GM21825 (cell line): ENCODE data around the gene MCM5.
"Not testable (repeated sequence)": the region's sequence is repeated elsewhere in the genome, so short reads cannot be mapped to it uniquely, and the experiment has no call there.

Source experiments
- ATAC-seq: cut with Tn5 transposase; IDR thresholded peaks from one replicate; pipeline ENCODE4 v1.9.1; 2021; ENCODE audit warnings: mild to moderate bottlenecking, moderate library complexity; ENCODE audit not compliant: unreplicated experiment

The MCM5 gene

GRCh38 chr22:35378621-35379020 lies 21.3 kb upstream of the MCM5 start:
- no peak for ATAC-seq

- ATAC-seq: no peak
Measured at GRCh38 chr22:35379146-35379993, 20.6 kb upstream of the MCM5 start.

DNA sequence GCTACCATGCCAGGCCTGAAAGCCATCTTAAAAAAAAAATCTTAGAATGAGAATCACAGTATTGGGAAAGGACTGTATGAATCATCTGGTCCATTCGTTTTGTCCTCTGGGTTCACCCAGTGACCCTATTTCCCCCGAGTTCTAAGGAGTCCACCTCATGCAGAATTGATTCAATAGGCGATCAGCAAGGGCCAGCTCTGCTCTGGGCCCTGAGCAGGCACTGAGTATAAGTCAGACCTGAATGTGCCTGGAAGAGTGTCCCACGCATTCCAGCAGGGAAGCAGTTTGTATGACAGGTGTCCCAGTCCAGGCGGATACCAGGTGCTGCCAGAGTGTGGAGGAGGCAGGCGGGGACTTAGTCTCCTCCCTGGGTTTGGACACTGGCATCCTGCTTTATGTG lies 19.9 kb upstream of the MCM5 start:
- no peak for ATAC-seq

- peak; percentile 45 for ATAC-seq
Measured at GRCh38 chr22:35380537-35381423, 19.2 kb upstream of the MCM5 start, which contains the start of gene HMOX1. Gene HMOX1, plus strand, starts transcription at chr22:35381096. Its CDS starts 78 bp downstream, at chr22:35381174.

- no peak for ATAC-seq
Measured at GRCh38 chr22:35381424-35382009, 18.4 kb upstream of the MCM5 start.

DNA sequence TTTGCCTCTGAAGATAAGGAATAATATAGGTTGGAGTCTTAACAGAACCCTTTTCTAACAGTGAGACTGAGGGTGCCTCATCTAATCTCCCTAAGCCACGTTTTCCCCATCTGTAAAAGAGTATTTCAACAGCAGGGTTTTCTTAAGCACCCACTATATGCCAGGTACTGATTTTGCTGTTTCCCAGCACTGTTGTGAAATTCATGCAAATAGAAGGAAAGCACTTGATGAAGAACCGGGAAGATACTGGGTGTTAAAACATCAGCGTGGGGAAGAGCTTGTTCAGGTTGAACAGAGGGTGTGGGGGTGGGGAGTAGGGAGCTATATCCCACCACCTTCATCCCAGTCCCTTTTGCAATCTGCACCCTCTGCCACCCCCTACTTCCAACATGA lies 16.3 kb upstream of the MCM5 start:
- no peak for ATAC-seq

GRCh38 chr22:35384527-35384926 lies 15.4 kb upstream of the MCM5 start:
- ATAC-seq: no peak

DNA sequence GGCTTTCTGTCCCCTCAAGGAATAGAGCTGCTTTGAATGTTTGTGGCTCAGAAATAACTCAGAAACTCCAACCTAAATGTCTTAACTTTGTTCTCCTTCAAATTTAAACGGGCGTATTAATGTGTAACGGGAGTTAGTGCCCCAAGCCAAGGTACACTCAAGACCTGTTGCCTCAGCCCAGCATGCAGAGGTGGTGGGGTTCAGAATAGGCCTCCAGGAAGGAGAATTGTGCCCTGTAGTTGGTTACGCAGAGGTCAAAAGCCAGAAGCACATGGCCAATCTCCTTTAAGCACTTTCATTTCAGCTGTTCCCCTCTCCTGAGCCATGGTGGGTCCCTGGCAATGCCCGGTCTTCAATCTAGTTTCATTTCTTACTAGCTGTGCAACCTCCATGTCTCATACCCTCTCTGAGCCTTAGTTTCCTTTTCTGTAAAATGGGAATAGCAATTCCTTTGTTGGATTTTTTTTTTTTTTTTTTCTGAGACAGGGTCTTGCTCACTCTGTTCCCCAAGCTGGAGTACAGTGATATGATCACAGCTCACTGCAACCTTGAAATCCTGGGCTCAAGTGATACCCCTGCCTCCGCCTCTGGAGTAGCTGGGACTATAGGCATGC lies 14.9 kb upstream of the MCM5 start:
- no peak for ATAC-seq

GRCh38 chr22:35386670-35387288 lies 13.2 kb upstream of the MCM5 start:
- no peak for ATAC-seq

GRCh38 chr22:35390933-35391332 lies 9.0 kb upstream of the MCM5 start:
- no peak for ATAC-seq

DNA sequence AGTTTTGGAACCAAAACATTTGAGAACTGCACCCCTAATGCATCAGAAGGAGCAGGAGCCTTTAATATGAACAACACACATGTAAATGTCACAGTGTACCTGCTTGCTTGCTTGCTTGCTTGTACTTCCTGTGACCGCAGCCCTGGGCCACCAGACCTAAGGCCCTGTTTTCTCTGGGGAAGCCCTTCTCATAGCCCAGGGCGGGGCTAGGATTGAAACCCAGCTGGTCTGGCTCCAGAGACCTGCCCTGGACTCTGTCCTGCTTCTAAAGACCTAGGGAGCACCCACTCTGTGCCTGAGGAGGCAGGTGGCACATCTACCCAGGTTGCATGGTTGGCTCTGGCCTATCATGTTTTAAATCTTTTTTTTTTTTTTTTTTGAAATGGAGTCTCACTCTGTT lies 7.6 kb upstream of the MCM5 start:
- ATAC-seq: no peak

DNA sequence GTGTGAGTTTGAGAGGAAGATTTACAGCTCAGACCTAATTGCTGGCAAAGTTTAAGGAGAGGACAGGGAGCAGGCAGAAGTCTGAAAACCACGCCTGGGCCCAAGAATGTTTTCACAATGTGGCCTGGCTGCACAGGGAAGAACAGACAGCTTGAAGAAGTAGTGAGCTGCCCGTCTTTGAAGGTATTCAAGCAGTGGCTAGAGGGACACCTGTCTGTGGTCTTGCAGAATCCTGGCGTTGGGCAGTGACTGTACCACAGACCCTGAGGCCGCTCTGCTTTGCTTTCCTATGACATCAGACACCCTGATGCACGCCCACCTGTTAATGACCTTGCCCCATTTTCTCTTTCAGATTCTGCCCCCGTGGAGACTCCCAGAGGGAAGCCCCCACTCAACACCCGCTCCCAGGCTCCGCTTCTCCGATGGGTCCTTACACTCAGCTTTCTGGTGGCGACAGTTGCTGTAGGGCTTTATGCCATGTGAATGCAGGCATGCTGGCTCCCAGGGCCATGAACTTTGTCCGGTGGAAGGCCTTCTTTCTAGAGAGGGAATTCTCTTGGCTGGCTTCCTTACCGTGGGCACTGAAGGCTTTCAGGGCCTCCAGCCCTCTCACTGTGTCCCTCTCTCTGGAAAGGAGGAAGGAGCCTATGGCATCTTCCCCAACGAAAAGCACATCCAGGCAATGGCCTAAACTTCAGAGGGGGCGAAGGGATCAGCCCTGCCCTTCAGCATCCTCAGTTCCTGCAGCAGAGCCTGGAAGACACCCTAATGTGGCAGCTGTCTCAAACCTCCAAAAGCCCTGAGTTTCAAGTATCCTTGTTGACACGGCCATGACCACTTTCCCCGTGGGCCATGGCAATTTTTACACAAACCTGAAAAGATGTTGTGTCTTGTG lies 6.6 kb upstream of the MCM5 start:
- ATAC-seq: no peak

- ATAC-seq: no peak
Measured at GRCh38 chr22:35394011-35394312, 6.0 kb upstream of the MCM5 start.

- no peak for ATAC-seq
Measured at GRCh38 chr22:35394810-35395563, 5.0 kb upstream of the MCM5 start.

DNA sequence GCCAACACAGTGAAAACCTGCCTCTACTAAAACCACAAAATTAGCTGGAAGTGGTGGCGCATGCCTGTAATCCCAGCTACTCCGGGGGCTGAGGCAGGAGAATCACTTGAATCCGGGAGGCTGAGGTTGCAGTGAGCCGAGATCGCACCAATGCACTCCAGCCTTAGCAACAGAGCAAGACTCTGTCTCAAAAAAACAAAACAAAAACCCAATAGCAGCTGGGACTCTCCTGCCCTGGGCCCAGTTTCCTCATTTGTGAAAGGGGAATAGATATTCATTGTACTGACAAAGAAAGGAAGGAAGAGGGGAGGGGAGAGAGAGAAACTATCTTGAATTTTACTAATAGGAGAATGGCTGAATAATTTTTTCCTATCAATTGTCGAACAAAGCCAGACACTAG lies 3.3 kb upstream of the MCM5 start:
- ATAC-seq: not testable (repeated sequence)

DNA sequence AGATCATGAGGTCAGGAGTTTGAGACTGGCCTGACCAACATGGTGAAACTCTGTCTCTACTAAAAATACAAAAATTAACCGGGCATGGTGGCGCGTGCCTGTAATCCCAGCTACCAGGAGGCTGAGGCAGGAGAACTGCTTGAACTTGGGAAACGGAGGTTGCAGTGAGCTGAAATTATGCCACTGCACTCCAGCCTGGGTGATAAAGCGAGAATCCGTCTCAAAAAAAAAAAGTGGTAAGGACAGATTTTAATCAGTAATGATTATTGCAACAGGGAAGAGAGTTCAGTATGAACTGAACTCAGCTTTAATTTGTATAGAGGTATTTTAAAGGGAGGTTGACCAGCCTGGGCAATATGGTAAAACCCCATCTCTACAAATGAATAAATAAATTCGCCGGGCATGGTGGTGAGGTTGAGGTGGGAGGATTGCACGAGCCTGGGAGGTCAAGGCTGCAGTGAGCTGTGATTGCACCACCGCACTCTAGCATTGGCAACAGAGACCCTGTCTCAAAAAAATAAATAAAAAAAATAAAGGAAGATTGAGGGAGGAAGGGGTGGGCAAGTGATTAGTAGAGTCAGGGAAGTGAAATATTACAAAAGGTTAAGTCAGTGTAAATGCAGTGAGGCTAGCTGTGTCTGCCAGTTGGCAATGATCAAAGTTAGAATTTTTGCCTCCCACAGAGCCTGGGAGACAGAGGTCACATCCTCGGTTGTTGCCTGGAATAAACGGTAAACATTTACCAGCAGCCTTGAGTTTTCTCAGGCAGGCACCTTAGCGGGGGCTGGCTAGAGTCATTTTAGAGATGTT lies 2.6 kb upstream of the MCM5 start:
- no peak for ATAC-seq

DNA sequence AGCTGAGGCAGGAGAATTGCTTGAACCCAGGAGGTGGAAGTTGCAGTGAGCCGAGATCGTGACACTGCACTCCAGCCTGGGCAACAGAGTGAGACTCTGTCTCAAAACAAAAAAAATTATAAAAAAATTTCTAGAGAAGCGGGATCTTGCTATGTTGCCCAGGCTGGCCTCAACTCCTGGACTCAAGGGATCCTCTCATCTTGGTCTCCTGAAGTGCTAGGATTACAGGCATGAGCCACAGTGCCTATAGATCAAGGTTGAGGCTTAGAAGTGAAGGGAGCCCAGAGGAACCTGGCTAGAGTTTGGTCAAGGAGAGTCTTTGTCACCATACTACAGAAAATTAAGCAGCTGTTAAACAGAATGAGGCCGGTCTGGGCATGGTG lies 1.4 kb upstream of the MCM5 start:
- no peak for ATAC-seq

GRCh38 chr22:35399114-35399677 lies 744 bp upstream of the MCM5 start:
- no peak for ATAC-seq
